Kidney (tissue), 14 donors: Measurements from ENCODE around the gene PORCN. TPM values are rescaled to one million over a fixed set of nuclear protein-coding genes. Genes with fewer than 3 reads are reported as not detected.

Experiments
- DNase-seq, 5 donors: peaks; one replicate each; pipeline ENCODE4 v3.0.0-alpha.2; 2013 to 2020
- FAIRE-seq: peaks from 2 replicates; lab custom pipeline; 2012; peaks lifted over from hg19 to GRCh38; lab: Jason Lieb, UNC
- H3K27ac ChIP-seq, 2 donors: one replicate each; pipeline ENCODE4 v1.7.0; 2013; ENCODE audit warnings: low read depth in 2 of 2, low read length in 2 of 2, inconsistent platforms in 1 of 2
- H3K27me3 ChIP-seq: one replicate; pipeline ENCODE4 v1.7.1; 2013; ENCODE audit warnings: low read length, inconsistent platforms; ENCODE audit not compliant: control insufficient read depth, insufficient read depth
- H3K36me3 ChIP-seq, 3 donors: one replicate each; pipeline versions ENCODE4 v1.7.0 to v1.7.1; 2013; ENCODE audit warnings: low read length in 3 of 3, control low read depth in 1 of 3, inconsistent platforms in 1 of 3; ENCODE audit not compliant: insufficient read depth in 3 of 3, control insufficient read depth in 2 of 3
- H3K4me1 ChIP-seq, 3 donors: one replicate each; pipeline versions ENCODE4 v1.7.0 to v1.7.1; 2013; ENCODE audit warnings: low read length in 3 of 3, inconsistent platforms in 1 of 3, low read depth in 1 of 3; ENCODE audit not compliant: control insufficient read depth in 2 of 3, insufficient read depth in 2 of 3
- H3K4me3 ChIP-seq, 3 donors: one replicate each; pipeline versions ENCODE4 v1.7.0 to v1.8.1; 2013; ENCODE audit warnings: low read length in 3 of 3, control low read depth in 1 of 3, inconsistent platforms in 1 of 3
- H3K9ac ChIP-seq, 3 donors: one replicate each; pipeline versions ENCODE4 v1.7.0 to v1.7.1; 2013; ENCODE audit warnings: low read length in 3 of 3, control low read depth in 1 of 3, inconsistent platforms in 1 of 3
- H3K9me3 ChIP-seq, 3 donors: one replicate each; pipeline versions ENCODE4 v1.7.0 to v1.7.1; 2013; ENCODE audit warnings: low read length in 3 of 3, control low read depth in 1 of 3, inconsistent platforms in 1 of 3; ENCODE audit not compliant: control insufficient read depth in 2 of 3, insufficient read depth in 1 of 3
- CTCF ChIP-seq: IDR thresholded peaks from 3 replicates; pipeline ENCODE4 v1.5.1; 2012; ENCODE audit warnings: mild to moderate bottlenecking, moderate library complexity, borderline replicate concordance; ENCODE audit not compliant: insufficient read depth; ENCODE audit errors: extremely low read depth
- intact Hi-C: fragments of 100-400 bp; cut with DNase I; formaldehyde crosslinking; loops from one replicate; pipeline ENCODE4 v1.11.1; 2022
- polyA plus RNA-seq: library from polyadenylated mRNA; stranded (reverse); fragments of 350-450 nt; fragmentation: Illumina TruSeq; extraction: RNeasy Lipid Tissue Mini Kit (QIAGEN cat#74804); gene quantifications from one replicate; pipeline ENCODE4 v1.2.3, GENCODE V29; 2014; ENCODE audit warnings: low read depth, low replicate concordance; ENCODE audit not compliant: insufficient read depth
- total RNA-seq: library from RNA; stranded (reverse); fragmentation: NEBNext Ultra II Directional; extraction: Animal tissue kit (Norgen Biotek cat#: 25700); gene quantifications from one replicate; pipeline ENCODE4 v1.2.1, GENCODE V29; 2021
- donor health status: control.
- donor health status: control.
- donor health status: control.
- donor health status: control.
- donor health status: control.
- donor health status: DM: yes; HTN: yes; CAD: no.
- donor health status: Normal renal cell carcinoma (clear cell type).

Gene PORCN
- total and polyA plus RNA-seq, 2 donors from 2014 or later, result 8.9 to 11.7 TPM

- intact Hi-C loops, result no loop called here
- Histone ChIP-seq H3K4me3 (no peak overlapping the region), H3K9me3 (no peaks in the 10 kb centered on the region), H3K36me3 (no peaks in the 10 kb centered on the region), H3K27me3 (no peaks in the 10 kb centered on the region), H3K9ac (no peak overlapping the region), H3K27ac (no peak overlapping the region), H3K4me1 (peaks cover 0 to 5% (median 5%) of the 10 kb centered on the region in 3 donors)
- TF ChIP-seq CTCF, result no peak
- FAIRE-seq (no peak), DNase-seq (peak in 3 of 5 donors; percentile 9 to 36 (median 21))
Measured at GRCh38 chrX:48511560-48511959, 2.8 kb downstream of the PORCN start.

- FAIRE-seq, result no peak
- Histone ChIP-seq H3K36me3 (no peaks in the 10 kb centered on the region), H3K27ac (no peak overlapping the region), H3K4me1 (peaks cover 0 to 5% (median 5%) of the 10 kb centered on the region in 3 donors), H3K4me3 (no peak overlapping the region), H3K9ac (no peak overlapping the region), H3K9me3 (no peaks in the 10 kb centered on the region), H3K27me3 (no peaks in the 10 kb centered on the region)
- DNase-seq, result peak in 1 of 5 donors; percentile 52
- no peak for TF ChIP-seq CTCF
- intact Hi-C loops, result no loop called here
Measured at GRCh38 chrX:48512371-48512935, 3.7 kb downstream of the PORCN start.

- H3K9ac ChIP-seq, result no peak overlapping the region
- no peaks in the 10 kb centered on the region for H3K27me3 ChIP-seq
- no peak for FAIRE-seq
- H3K27ac ChIP-seq, result no peak overlapping the region
- no peak for DNase-seq
- intact Hi-C loops, result no loop called here
- no peak overlapping the region for H3K4me3 ChIP-seq
- H3K4me1 ChIP-seq, result peaks cover 0 to 5% (median 5%) of the 10 kb centered on the region in 3 donors
- no peaks in the 10 kb centered on the region for H3K9me3 ChIP-seq
- TF ChIP-seq CTCF, result no peak
- H3K36me3 ChIP-seq, result no peaks in the 10 kb centered on the region
Measured at GRCh38 chrX:48513670-48514069, 4.9 kb downstream of the PORCN start.
